MCF 10A (cell line): ENCODE results near the gene STUB1. TPM values are rescaled to one million over a fixed set of nuclear protein-coding genes. Genes with fewer than 3 reads are reported as not detected.

Experiments
- BruUV-seq: library from RNA; stranded (reverse); fragments of 400-500 nt; replicated peaks from 2 replicates; lab custom pipeline; 2021; lab: Mats Ljungman, UMichigan
- CTCF ChIA-PET: fragments of 300-600 bp; sonication (Branson Sonifier 250); formaldehyde crosslinking; extraction: SDS; loops from one replicate; lab custom pipeline; 2021; ENCODE audit warnings: antibody characterized with exemption, inconsistent platforms; lab: Yijun Ruan, JAX
- POLR2A ChIA-PET: fragments of 300-600, 350-650 bp; sonication (Branson Sonifier 250); formaldehyde crosslinking; extraction: SDS; loops from one replicate; lab custom pipeline; 2020; ENCODE audit warnings: antibody characterized with exemption, inconsistent platforms; lab: Yijun Ruan, JAX
- DNase-seq: peaks from one replicate; pipeline ENCODE4 v3.0.0-alpha.2; 2018; ENCODE audit not compliant: unreplicated experiment
- H3K27ac Mint-ChIP-seq: one replicate; pipeline ENCODE4 v1.8.0; 2022; ENCODE audit warnings: mild to moderate bottlenecking, low read depth, mixed read lengths; ENCODE audit not compliant: unreplicated experiment
- H3K27me3 Mint-ChIP-seq: one replicate; pipeline ENCODE4 v1.8.0; 2022; ENCODE audit warnings: mixed read lengths; ENCODE audit not compliant: insufficient read depth, unreplicated experiment
- H3K36me3 Mint-ChIP-seq: one replicate; pipeline ENCODE4 v1.8.0; 2022; ENCODE audit warnings: mild to moderate bottlenecking, moderate library complexity, mixed read lengths; ENCODE audit not compliant: insufficient read depth, unreplicated experiment
- H3K4me1 Mint-ChIP-seq: one replicate; pipeline ENCODE4 v1.8.0; 2022; ENCODE audit warnings: mixed read lengths; ENCODE audit not compliant: insufficient read depth, unreplicated experiment
- H3K4me3 Mint-ChIP-seq: one replicate; pipeline ENCODE4 v1.8.0; 2022; ENCODE audit warnings: mild to moderate bottlenecking, moderate library complexity, mixed read lengths; ENCODE audit not compliant: unreplicated experiment
- H3K9me3 Mint-ChIP-seq: one replicate; pipeline ENCODE4 v1.8.0; 2022; ENCODE audit warnings: mixed read lengths; ENCODE audit not compliant: unreplicated experiment
- CTCF ChIP-seq: fragments of 200-600 bp; IDR thresholded peaks from one replicate; pipeline ENCODE4 v1.8.0; 2022; ENCODE audit warnings: antibody characterized with exemption, mild to moderate bottlenecking; ENCODE audit not compliant: unreplicated experiment
- intact Hi-C: fragments of 100-400 bp; cut with micrococcal nuclease; formaldehyde crosslinking; loops from 2 replicates; pipeline ENCODE4 v1.14.1; 2022
- total RNA-seq: library from RNA; stranded (reverse); gene quantifications from 2 replicates; pipeline ENCODE4 v1.2.3, GENCODE V29; 2022

The STUB1 gene
- total RNA-seq, 1 experiment from 2014 or later = 124 TPM

- H3K27me3 Mint-ChIP-seq = no peaks in the 10 kb centered on the region
- peaks cover 20% of the 10 kb centered on the region for H3K36me3 Mint-ChIP-seq
- no peak overlapping the region for H3K4me3 Mint-ChIP-seq
- CTCF ChIA-PET = no interaction called here
- POLR2A ChIA-PET = interaction anchor here (0.5 to 1.2 kb wide), 2 partner anchors 49 to 1174 kb away, joined by 4 read pairs; no protein-coding TSS in a partner anchor
- H3K27ac Mint-ChIP-seq = no peak overlapping the region
- intact Hi-C loops = no loop called here
- no peak for DNase-seq
- no peaks in the 10 kb centered on the region for H3K4me1 Mint-ChIP-seq
- no peaks in the 10 kb centered on the region for H3K9me3 Mint-ChIP-seq
- no peak for TF ChIP-seq CTCF
- BruUV-seq = no TSS peak
These were observed 22.7 kb upstream of the STUB1 start for GRCh38 chr16:657487-657886.

- ChIA-PET CTCF (interaction anchor here (0.7 to 1.1 kb wide), 3 partner anchors 7 to 15 kb away, joined by 3 to 5 read pairs (median 3); no protein-coding TSS in a partner anchor), POLR2A (no interaction called here)
- no peaks in the 10 kb centered on the region for H3K9me3 Mint-ChIP-seq
These were observed 21.3 kb upstream of the STUB1 start for GRCh38 chr16:658679-659571.

GRCh38 chr16:659618-660017 lies 20.6 kb upstream of the STUB1 start:
- ChIA-PET POLR2A (no interaction called here), CTCF (interaction anchor here (0.6 to 0.7 kb wide), 2 partner anchors 16 to 69 kb away, joined by 3 read pairs; partner anchors contain the start of gene RAB40C)
- H3K4me1 Mint-ChIP-seq = no peaks in the 10 kb centered on the region

More at GRCh38 chr16:658679-659571, 21.3 kb upstream of the STUB1 start:
- Mint-ChIP-seq H3K4me3 (no peak overlapping the region), H3K4me1 (no peaks in the 10 kb centered on the region), H3K36me3 (peaks cover 19% of the 10 kb centered on the region), H3K27ac (no peak overlapping the region), H3K27me3 (no peaks in the 10 kb centered on the region)
- no TSS peak for BruUV-seq
- no peak for DNase-seq
- intact Hi-C loops = no loop called here
- TF ChIP-seq CTCF = no peak

More at GRCh38 chr16:659618-660017, 20.6 kb upstream of the STUB1 start:
- Mint-ChIP-seq H3K36me3 (peaks cover 12% of the 10 kb centered on the region), H3K27ac (no peak overlapping the region), H3K9me3 (no peaks in the 10 kb centered on the region), H3K4me3 (no peak overlapping the region), H3K27me3 (no peaks in the 10 kb centered on the region)
- BruUV-seq = no TSS peak
- intact Hi-C loops = no loop called here
- no peak for TF ChIP-seq CTCF
- no peak for DNase-seq
